CD1c-positive myeloid dendritic cell (primary cell): Measurements from ENCODE around the gene ARPP21.
"Not testable (repeated sequence)": the region's sequence is repeated elsewhere in the genome, so short reads cannot be mapped to it uniquely, and the experiment has no call there.

Experiments
- DNase-seq: peaks from one replicate; pipeline ENCODE4 v3.0.0-alpha.2; 2016; ENCODE audit errors: extremely low spot score

The ARPP21 gene

DNA sequence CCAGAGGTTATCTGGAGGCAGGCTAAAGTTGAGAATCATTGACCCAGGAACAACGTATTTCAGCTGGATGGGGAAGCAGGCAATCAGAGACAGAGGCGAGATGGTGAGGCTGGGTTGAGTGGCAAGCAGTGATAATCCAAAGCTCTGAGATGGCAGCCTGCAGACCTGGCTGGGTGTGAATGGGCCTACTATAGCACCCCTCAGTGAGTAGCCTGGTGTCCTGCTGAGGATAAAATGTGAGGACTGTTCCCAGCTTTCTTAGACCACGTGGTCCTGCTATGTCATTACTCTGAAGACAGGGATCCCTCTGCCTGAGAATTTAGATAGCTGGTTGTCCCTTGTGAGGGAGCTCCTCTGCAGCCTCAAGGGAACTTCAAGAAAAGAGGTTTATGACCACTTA, 141.5 kb downstream of the ARPP21 start:
- DNase-seq, result no peak

DNA sequence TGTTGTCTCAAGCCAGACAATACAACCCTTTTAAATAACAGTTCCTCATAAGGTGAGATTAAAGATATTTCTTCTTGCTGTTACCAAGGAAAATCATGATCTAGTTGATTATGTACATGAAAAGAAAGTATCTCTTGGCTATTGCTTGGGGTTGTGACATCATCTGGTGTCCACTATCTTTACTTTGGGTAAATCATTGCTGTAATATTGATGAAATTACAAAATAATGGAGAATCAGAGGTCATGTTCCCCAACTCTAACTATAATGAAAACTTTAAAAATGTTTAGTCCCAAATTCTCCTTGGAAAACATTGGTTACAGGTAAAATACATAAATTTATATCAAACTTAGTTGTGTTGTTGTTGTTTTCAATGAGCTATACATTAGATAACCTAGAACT, 142.2 kb downstream of the ARPP21 start:
- DNase-seq, result no peak

DNA sequence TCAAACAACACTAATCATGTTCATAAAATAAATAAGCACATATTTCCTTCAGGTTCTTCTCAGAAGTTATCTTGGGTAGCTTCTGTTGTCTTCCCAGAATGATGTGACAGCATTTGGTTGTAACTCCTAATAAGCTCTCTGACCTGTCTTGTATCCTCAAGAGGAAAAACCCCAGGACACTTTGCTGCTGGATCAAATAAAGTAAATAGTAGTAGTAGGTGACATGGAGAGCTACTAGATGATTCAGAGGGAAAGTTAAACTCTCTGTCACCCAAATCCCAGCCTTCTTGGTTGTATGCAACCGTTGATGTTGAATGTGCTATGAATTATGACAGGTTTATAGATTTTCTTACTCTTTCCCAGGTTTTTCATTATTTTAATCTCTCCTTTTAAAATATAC, 143.0 kb downstream of the ARPP21 start:
- DNase-seq, result no peak

DNA sequence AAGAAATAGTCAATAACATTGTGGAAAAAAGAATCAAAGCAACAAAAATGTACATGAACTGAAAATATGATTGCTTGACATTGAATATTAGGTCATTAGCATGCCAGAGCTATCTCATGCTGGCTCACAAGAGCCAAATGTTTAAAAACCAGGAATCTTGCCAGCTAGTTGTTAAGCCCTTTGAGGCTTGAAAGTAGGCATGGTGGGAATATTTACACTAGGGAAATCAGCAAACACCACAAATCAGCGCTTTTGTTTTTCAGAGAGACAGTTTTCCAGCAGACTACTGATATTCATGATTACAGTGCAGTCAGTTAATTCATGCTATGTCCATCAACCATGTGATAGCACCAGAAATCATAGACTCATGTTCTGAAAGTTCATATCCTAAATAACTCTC, 144.8 kb downstream of the ARPP21 start:
- DNase-seq, result no peak

DNA sequence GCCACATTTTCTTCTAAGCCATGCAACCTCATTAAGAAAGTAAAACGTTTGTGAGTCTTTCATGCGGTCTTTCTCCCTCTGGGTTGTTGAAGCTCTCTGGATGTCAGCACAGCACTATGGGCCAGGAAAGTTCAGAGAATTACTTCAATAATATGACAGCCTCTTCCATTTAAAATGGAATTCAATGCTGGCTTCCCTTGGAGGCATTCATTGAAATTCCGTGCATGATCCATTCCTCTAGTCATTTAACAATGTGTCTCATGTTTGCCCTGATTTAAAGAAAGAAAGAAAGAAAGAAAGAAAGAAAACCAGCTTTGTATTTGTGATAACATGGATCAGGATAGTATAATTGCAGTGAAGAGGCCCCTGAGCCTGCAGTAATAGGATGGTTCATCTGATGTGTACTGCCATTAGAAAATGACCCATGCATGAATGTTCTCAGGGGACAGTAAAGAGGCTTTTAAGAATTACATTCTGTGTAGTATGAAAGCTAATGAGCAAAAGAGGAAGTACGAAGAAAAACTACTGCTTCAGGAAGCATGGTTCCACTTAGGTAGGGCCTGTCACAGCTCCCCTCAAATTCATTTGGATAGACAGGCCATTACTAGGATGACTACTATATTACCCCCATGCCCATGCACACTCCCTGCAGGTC, 146.0 kb downstream of the ARPP21 start:
- DNase-seq, result no peak

DNA sequence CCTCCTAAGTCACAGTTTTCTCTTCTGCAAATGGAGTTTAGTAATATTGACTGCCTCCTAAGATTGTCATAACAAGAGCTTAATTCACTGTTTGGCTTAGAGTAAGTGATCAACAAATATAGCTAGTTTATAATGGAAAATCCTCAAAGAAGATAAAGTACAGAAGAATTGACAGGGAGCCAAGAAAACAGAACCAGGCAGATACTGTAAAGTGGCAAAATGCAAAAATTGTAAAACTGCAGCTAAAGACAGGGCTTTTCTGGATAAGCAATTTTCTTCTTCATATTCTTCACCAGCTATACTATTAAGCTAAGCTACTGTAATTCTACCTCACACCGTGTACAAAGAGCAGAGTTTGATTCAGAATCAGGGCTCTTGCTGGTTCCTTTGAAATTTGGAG, 148.6 kb downstream of the ARPP21 start:
- no peak for DNase-seq

DNA sequence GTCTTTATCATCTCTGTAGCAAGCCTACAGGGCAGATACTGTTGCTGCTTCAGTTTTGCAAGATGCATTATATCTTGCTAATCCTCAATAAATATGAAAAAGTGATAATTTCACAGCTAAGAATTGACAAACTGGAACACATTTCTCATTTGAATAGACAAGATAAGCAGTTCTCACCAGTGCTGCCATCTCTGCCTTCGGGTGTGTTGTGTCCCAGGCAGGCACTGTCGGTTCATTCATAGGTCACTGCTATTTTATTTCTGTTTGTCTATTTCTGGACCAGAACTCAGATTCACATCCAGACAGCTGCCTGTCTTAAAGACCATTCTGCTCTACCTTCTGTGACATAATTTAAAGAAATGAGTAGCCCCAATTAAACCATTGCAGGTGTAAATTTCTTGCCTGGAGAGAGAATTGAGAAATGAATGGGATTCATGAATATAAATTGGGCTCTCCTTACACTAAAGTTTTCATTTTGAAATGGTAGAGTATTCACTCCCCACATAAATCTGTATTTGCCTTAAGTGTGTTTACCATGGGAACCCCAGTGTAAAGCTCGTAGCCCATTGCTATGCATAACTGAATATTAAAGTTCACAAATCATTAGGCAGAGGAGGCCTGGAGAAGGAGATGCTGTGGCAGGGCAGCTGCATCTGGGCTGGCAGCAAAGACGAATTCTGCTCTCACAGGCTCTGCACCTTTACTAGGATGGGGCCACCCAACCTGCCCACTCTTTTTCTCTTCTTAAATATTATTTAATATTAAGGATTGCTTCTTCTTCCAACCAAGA, 149.9 kb downstream of the ARPP21 start:
- no peak for DNase-seq

DNA sequence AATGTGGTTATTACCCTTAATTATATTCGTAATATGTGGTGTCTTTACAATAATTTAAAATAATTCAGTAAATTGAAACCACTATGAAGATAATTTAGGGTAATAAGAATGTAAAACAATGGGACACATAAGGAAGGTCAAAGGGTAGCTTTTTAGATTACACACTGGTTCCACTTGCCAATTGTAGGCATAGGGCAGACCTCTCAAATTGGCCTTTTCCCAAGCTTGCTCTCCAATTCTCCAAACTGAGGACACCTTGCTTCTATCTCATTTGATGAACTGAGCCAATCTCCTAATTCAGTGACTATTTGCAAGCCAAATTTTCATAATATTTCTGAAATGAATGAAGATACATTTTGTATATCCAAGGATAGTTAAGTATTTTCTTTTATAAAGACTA, 151.4 kb downstream of the ARPP21 start:
- no peak for DNase-seq

DNA sequence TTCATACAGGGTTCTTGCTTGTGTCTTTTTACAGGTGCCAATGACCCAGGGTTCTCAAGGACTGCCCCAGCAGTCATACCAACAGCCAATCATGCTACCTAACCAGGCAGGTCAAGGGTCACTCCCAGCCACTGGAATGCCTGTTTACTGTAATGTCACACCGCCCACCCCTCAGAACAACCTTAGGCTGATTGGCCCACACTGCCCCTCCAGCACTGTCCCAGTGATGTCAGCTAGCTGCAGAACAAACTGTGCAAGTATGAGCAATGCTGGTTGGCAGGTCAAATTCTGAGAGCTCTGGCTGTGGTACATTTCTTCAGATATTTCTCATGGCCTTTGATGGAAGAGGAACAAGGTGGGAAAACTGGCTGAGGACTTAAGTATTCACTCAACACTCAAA, 154.3 kb downstream of the ARPP21 start:
- DNase-seq, result no peak

DNA sequence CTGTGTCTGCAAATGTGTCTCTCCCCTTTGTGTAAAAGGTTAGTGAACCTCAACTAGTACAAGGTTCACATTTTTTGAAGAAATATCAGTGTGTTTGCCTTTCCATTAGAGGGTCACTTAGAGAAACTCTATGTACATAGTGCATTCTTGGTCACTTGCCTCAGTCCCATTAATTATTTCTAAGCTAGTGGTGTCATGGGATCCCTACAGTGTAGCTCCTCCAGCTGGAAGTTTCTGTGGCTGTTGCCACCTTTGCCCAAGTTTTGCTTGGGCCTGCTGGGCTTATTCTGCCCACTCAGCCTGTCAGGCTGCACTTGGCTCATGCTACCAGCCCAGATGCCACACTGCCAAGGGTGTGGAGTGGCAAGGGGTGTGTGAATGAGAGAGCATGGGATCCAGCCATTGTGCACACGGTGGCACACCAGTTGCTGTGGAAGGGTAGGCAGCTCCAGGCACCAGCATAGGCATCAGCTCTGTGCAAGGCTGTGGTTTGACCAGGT, 161.7 kb downstream of the ARPP21 start:
- DNase-seq, result no peak

DNA sequence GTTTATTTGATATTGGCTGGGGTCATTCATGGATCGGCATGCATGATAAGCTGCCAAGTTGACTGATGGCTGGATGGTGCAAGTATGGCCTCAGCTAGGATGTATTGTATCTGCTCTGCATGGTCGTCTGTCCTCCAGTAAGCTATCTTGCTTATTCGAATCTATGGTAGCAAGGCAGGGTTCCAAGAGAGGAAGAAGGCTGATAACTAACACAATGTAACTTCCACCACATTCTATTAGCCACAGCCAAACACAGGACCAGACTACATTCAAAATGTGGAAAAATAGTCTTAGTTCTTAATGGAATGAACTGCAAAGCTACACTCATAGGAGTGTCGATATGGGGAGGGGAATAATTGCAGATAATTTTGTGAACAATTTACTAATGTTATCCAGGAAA, 175.2 kb downstream of the ARPP21 start:
- DNase-seq, result no peak

DNA sequence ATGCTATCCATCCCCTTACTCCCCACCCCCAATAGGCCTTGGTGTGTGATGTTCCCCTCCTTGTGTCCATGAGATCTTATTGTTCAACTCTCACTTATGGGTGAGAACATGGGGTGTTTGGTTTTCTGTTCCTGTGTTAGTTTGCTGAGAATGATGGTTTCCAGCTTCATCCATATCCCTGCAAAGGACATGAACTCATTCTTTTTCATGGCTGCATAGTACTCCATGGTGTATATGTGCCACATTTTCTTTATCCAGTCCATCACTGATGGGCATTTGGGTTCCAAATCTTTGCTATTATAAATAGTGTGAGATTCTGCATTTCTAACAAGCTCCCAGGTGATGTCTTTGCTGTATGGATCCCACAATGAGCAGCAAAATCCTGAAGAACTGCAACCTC, 176.5 kb downstream of the ARPP21 start:
- DNase-seq, result not testable (repeated sequence)

DNA sequence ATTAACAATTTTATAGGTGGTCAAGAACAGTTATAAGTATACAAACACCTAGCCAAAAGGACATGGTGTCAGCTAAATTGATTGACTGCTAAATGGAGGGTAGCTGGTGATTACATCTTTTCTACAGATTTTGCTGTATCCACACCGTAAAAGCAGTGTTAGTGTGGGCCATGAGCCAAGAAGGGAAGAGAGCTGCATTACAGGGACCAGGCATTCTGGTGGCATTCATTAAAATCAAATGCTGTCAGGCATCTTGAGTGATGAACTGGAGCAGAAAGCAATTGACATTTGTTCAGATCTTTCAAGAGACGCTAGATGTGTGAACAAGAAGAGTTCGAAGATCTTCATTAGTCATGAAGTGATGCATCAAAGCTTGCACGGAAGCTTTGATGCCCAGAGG, 177.9 kb downstream of the ARPP21 start:
- no peak for DNase-seq

DNA sequence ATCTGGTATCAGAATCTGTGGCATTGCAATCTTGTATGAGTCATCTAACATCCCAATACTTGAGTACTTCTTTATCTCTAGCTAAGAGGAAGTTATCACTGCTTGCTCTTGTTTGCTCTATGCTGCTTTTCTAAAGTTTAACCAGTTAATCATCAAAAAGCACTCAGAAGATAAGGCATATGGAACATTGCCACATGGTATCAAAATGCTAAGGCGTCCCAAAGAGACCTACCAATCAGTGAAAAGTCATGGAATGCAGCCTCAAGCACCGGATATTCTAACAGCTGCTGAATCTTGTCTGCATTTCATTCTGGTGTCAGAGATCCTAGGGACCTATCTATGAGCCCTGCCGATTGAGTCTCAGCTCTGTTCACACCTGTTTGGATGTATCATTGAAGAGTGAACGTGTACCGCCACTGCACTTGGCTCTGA, 192.8 kb downstream of the ARPP21 start:
- DNase-seq, result no peak
